ENCODE measurements around the gene CHURC1. TPM values are rescaled to one million over a fixed set of nuclear protein-coding genes. Genes with fewer than 3 reads are reported as not detected.

The CHURC1 gene
- total and polyA plus RNA-seq, 2 experiments from 2014 or later, result 42.0 to 218 TPM

- Mint-ChIP-seq H3K27ac (no peak overlapping the region), H3K9me3 (no peaks in the 10 kb centered on the region), H3K36me3 (ENCODE audit: low read depth) (no peaks in the 10 kb centered on the region), H3K4me3 (no peak overlapping the region), H3K4me1 (peaks cover 16% of the 10 kb centered on the region; the same call in 2 of the 3 replicates), H3K27me3 (ENCODE audit: insufficient read depth, low read depth, poor library complexity) (peaks cover 34% of the 10 kb centered on the region)
- Histone ChIP-seq H4K20me1 (replicated peaks; ENCODE audit: insufficient read depth) (no peaks in the 10 kb centered on the region), H3K4me3 (no peak overlapping the region), H3K27ac (ENCODE audit: low read depth) (no peak overlapping the region), H3K27me3 (ENCODE audit: insufficient read depth) (peaks cover 59% of the 10 kb centered on the region), H3K9me2 (ENCODE audit: insufficient read depth) (peaks cover 4% of the 10 kb centered on the region; the same call in 1 of the 2 replicates), H3K79me2 (replicated peaks; ENCODE audit: insufficient read depth) (no peaks in the 10 kb centered on the region), H3K4me2 (no peak overlapping the region), H3K36me3 (ENCODE audit: insufficient read depth) (no peaks in the 10 kb centered on the region), H3F3A (replicated peaks; ENCODE audit: low read depth) (0 out of 2 replicates have a peak, but pooled peaks cover 3% of the 10 kb centered on the region), H3K4me1 (ENCODE audit: insufficient read depth) (peaks cover 8% of the 10 kb centered on the region; the same call in 1 of the 2 replicates), H2AFZ (no peak overlapping the region)
- ATAC-seq (no peak), DNase-seq (ENCODE audit: low spot score) (no peak)
- no peak for TF ChIP-seq EZH2phosphoT487 (IDR thresholded peaks at IDR 0.05; ENCODE audit: unreplicated experiment)
- TF ChIP-seq EZH2 (IDR thresholded peaks at IDR 0.05; ENCODE audit: low read depth, unreplicated experiment), result no peak
Observed at GRCh38 chr14:64877846-64878245, 36.4 kb upstream of the CHURC1 start.

- no peaks in the 10 kb centered on the region for H3K9me3 Mint-ChIP-seq
- TF ChIP-seq ETS1 (IDR thresholded peaks at IDR 0.05) (no peak), CREB1 (CRISPR knock-in tag; IDR thresholded peaks at IDR 0.05; ENCODE audit: low read depth) (no peak), EZH2phosphoT487 (IDR thresholded peaks at IDR 0.05; ENCODE audit: unreplicated experiment) (no peak), JUNB (IDR thresholded peaks at IDR 0.05; ENCODE audit: unreplicated experiment) (no peak), ZNF114 (CRISPR knock-in tag; IDR thresholded peaks at IDR 0.05) (no peak)
- peak; percentile 40 for ATAC-seq
- no peaks in the 10 kb centered on the region for H3K79me2 ChIP-seq (replicated peaks; ENCODE audit: insufficient read depth)
- peaks cover 8% of the 10 kb centered on the region; the same call in 1 of the 2 replicates for H3K4me1 ChIP-seq (ENCODE audit: insufficient read depth)
- H3K9me2 ChIP-seq (ENCODE audit: insufficient read depth), result no peaks in the 10 kb centered on the region
- no peak overlapping the region for H3K27ac ChIP-seq (ENCODE audit: low read depth)
- no peaks in the 10 kb centered on the region for H4K20me1 ChIP-seq (replicated peaks; ENCODE audit: insufficient read depth)
- 0 out of 2 replicates have a peak, but pooled peaks cover 3% of the 10 kb centered on the region for H3F3A ChIP-seq (replicated peaks; ENCODE audit: low read depth)
- peaks cover 68% of the 10 kb centered on the region for H3K27me3 ChIP-seq (ENCODE audit: insufficient read depth)
- H3K36me3 ChIP-seq (ENCODE audit: insufficient read depth), result no peaks in the 10 kb centered on the region
- H3K27ac Mint-ChIP-seq, result no peak overlapping the region
- H3K4me2 ChIP-seq, result peak overlapping the region; percentile 89
- H3K4me1 Mint-ChIP-seq, result peaks cover 16% of the 10 kb centered on the region; the same call in 2 of the 3 replicates
- peak overlapping the region; percentile 96 for H3K4me3 ChIP-seq
- peak; percentile 54 for DNase-seq (ENCODE audit: low spot score)
- peaks cover 36% of the 10 kb centered on the region for H3K27me3 Mint-ChIP-seq (ENCODE audit: insufficient read depth, low read depth, poor library complexity)
- peak overlapping the region; percentile 100 for H2AFZ ChIP-seq
- no peaks in the 10 kb centered on the region for H3K36me3 Mint-ChIP-seq (ENCODE audit: low read depth)
- peak overlapping the region; percentile 87 for H3K4me3 Mint-ChIP-seq
Observed at GRCh38 chr14:64878837-64879634, 35.2 kb upstream of the CHURC1 start.

- H3K4me3 Mint-ChIP-seq, result peak within 1 kb of the TSS; percentile 87
- H3K79me2 ChIP-seq (replicated peaks; ENCODE audit: insufficient read depth), result no peaks in the 10 kb centered on the region
- H3K27me3 ChIP-seq (ENCODE audit: insufficient read depth), result peaks cover 68% of the 10 kb centered on the region
- peak within 1 kb of the TSS; percentile 89 for H3K4me2 ChIP-seq
- no peaks in the 10 kb centered on the region for H3K9me3 Mint-ChIP-seq
- peaks cover 8% of the 10 kb centered on the region; the same call in 1 of the 2 replicates for H3K4me1 ChIP-seq (ENCODE audit: insufficient read depth)
- TF ChIP-seq POLR2AphosphoS5 (IDR thresholded peaks at IDR 0.05; ENCODE audit: low read depth) (0 out of 2 replicates have a peak, but pooled peaks have one; percentile 1), REST (IDR thresholded peaks at IDR 0.05; ENCODE audit: unreplicated experiment) (no peak), CTCF (conservative IDR thresholded peaks at IDR 0.05; ENCODE audit: low read depth in 2 of 2) (0 out of 4 replicates have a peak, but pooled peaks of 1 of the 2 experiments have one; percentile 4), EZH2 (IDR thresholded peaks at IDR 0.05; ENCODE audit: low read depth, unreplicated experiment) (peak; percentile 20)
- H3K36me3 ChIP-seq (ENCODE audit: insufficient read depth), result no peaks in the 10 kb centered on the region
- H3K27me3 Mint-ChIP-seq (ENCODE audit: insufficient read depth, low read depth, poor library complexity), result peaks cover 36% of the 10 kb centered on the region
- H3K27ac ChIP-seq (ENCODE audit: low read depth), result no peak within 1 kb of the TSS
- peak within 1 kb of the TSS; percentile 71; the same call in 1 of the 2 replicates for H3K27ac Mint-ChIP-seq
- peaks cover 16% of the 10 kb centered on the region; the same call in 2 of the 3 replicates for H3K4me1 Mint-ChIP-seq
- no peaks in the 10 kb centered on the region for H3K36me3 Mint-ChIP-seq (ENCODE audit: low read depth)
- no peaks in the 10 kb centered on the region for H4K20me1 ChIP-seq (replicated peaks; ENCODE audit: insufficient read depth)
- peak within 1 kb of the TSS; percentile 96 for H3K4me3 ChIP-seq
- H3K9me2 ChIP-seq (ENCODE audit: insufficient read depth), result no peaks in the 10 kb centered on the region
- DNase-seq (ENCODE audit: low spot score) (peak; percentile 76), ATAC-seq (peak; percentile 66)
- H2AFZ ChIP-seq, result peak within 1 kb of the TSS; percentile 100
- 0 out of 2 replicates have a peak, but pooled peaks cover 3% of the 10 kb centered on the region for H3F3A ChIP-seq (replicated peaks; ENCODE audit: low read depth)
Observed at GRCh38 chr14:64879635-64880220, 34.5 kb upstream of the CHURC1 start, which contains the start of gene SPTB. Gene SPTB, minus strand, starts transcription at chr14:64879907. Its CDS starts 56,813 bp downstream, at chr14:64823094.
